Ammon's horn (tissue), 1 donor: ENCODE measurements around the gene CCL13.
A peak's percentile ranks its signal among the peaks of the same experiment; 100 is the strongest.
"Not testable (repeated sequence)": the region's sequence is repeated elsewhere in the genome, so short reads cannot be mapped to it uniquely, and the experiment has no call there.

Experiments used
- DNase-seq: peaks from one replicate; pipeline ENCODE4 v3.0.0-alpha.2; 2016; ENCODE audit warnings: low spot score

The CCL13 gene

GRCh38 chr17:34356194-34356593 lies at the start of gene CCL13:
CCL13 (plus strand) TSS chr17:34356480; CDS start chr17:34356527, 47 bp downstream.
- DNase-seq = no peak

- no peak for DNase-seq
Measured at GRCh38 chr17:34307110-34307509, 49.2 kb upstream of the CCL13 start.

- no peak for DNase-seq
Measured at GRCh38 chr17:34308371-34308770, 47.9 kb upstream of the CCL13 start.

- no peak for DNase-seq
Measured at GRCh38 chr17:34311291-34311690, 45.0 kb upstream of the CCL13 start.

- DNase-seq = no peak
Measured at GRCh38 chr17:34312080-34312479, 44.2 kb upstream of the CCL13 start.

GRCh38 chr17:34313164-34313563 lies 43.1 kb upstream of the CCL13 start:
- no peak for DNase-seq

GRCh38 chr17:34314279-34314678 lies 42.0 kb upstream of the CCL13 start:
- peak; percentile 21 for DNase-seq

GRCh38 chr17:34318474-34318873 lies 37.8 kb upstream of the CCL13 start:
- DNase-seq = no peak

GRCh38 chr17:34319039-34319483 lies 37.2 kb upstream of the CCL13 start, which contains the start of gene CCL8:
CCL8 (plus strand) TSS chr17:34319435; CDS start chr17:34319502, 67 bp downstream.
- DNase-seq = peak; percentile 18

- DNase-seq = no peak
Measured at GRCh38 chr17:34321964-34322363, 34.3 kb upstream of the CCL13 start.

GRCh38 chr17:34327580-34327979 lies 28.7 kb upstream of the CCL13 start:
- DNase-seq = not testable (repeated sequence)

- no peak for DNase-seq
Measured at GRCh38 chr17:34337701-34338100, 18.6 kb upstream of the CCL13 start.

- no peak for DNase-seq
Measured at GRCh38 chr17:34339138-34339770, 17.0 kb upstream of the CCL13 start.

GRCh38 chr17:34341916-34342315 lies 14.4 kb upstream of the CCL13 start:
- no peak for DNase-seq

GRCh38 chr17:34347063-34347462 lies 9.2 kb upstream of the CCL13 start:
- no peak for DNase-seq

- DNase-seq = no peak
Measured at GRCh38 chr17:34349751-34350150, 6.5 kb upstream of the CCL13 start.

- DNase-seq = no peak
Measured at GRCh38 chr17:34351096-34351495, 5.2 kb upstream of the CCL13 start.

- DNase-seq = no peak
Measured at GRCh38 chr17:34352191-34352590, 4.1 kb upstream of the CCL13 start.

GRCh38 chr17:34354637-34355036 lies 1.6 kb upstream of the CCL13 start:
- no peak for DNase-seq

- DNase-seq = no peak
Measured at GRCh38 chr17:34357398-34357797, 1.1 kb downstream of the CCL13 start.

GRCh38 chr17:34358631-34359030 lies 2.4 kb downstream of the CCL13 start:
- DNase-seq = no peak

- no peak for DNase-seq
Measured at GRCh38 chr17:34360601-34361270, 4.5 kb downstream of the CCL13 start.

- DNase-seq = peak; percentile 87
Measured at GRCh38 chr17:34361478-34362061, 5.3 kb downstream of the CCL13 start.
